Upper lobe of left lung (tissue), 6 donors: ENCODE data around the gene MC4R. TPM values are rescaled to one million over a fixed set of nuclear protein-coding genes. Genes with fewer than 3 reads are reported as not detected.
"Not testable (repeated sequence)": the region's sequence is repeated elsewhere in the genome, so short reads cannot be mapped to it uniquely, and the experiment has no call there.

Experiments
- ATAC-seq, 2 donors: fragments of 200-7000 bp; cut with Tn5 transposase; one replicate each; pipeline ENCODE4 v1.9.1; 2022; ENCODE audit warnings: mild to moderate bottlenecking in 2 of 2, moderate library complexity in 2 of 2; ENCODE audit not compliant: low FRiP score in 2 of 2
- DNase-seq, 2 donors: peaks; one replicate each; pipeline ENCODE4 v3.0.0-alpha.2; 2019 to 2020
- H3K27ac ChIP-seq, 4 donors: fragments of 200-600 bp; sonication (generic); one replicate each; pipeline ENCODE4 v1.5.1; 2016 to 2019
- H3K27me3 ChIP-seq, 4 donors: fragments of 200-600 bp; sonication (generic); one replicate each; pipeline ENCODE4 v1.5.1; 2017 to 2019
- H3K36me3 ChIP-seq, 4 donors: fragments of 200-600 bp; sonication (generic); one replicate each; pipeline ENCODE4 v1.5.1; 2016 to 2019
- H3K4me1 ChIP-seq, 4 donors: fragments of 200-600 bp; sonication (generic); one replicate each; pipeline ENCODE4 v1.5.1; 2018 to 2019
- H3K4me3 ChIP-seq, 4 donors: fragments of 200-600 bp; sonication (generic); one replicate each; pipeline ENCODE4 v1.5.1; 2017 to 2019; ENCODE audit warnings: mild to moderate bottlenecking in 2 of 4, moderate library complexity in 1 of 4
- H3K9me3 ChIP-seq, 4 donors: fragments of 200-600 bp; sonication (generic); one replicate each; pipeline ENCODE4 v1.5.1; 2018 to 2019
- EP300 ChIP-seq, 4 donors: sonication (generic); formaldehyde crosslinking; IDR thresholded peaks; one replicate each; pipeline ENCODE4 v1.5.1; 2017; ENCODE audit warnings: antibody characterized with exemption in 4 of 4, control low read depth in 2 of 4
- POLR2A ChIP-seq, 4 donors: fragments of 450-650 bp; IDR thresholded peaks; one replicate each; pipeline ENCODE4 v1.5.1; 2016 to 2017; ENCODE audit warnings: antibody characterized with exemption in 4 of 4, mild to moderate bottlenecking in 2 of 4
- POLR2AphosphoS5 ChIP-seq, 2 donors: sonication (generic); formaldehyde crosslinking; IDR thresholded peaks; one replicate each; pipeline ENCODE4 v1.5.1; 2017; ENCODE audit warnings: antibody characterized with exemption in 2 of 2
- WGBS, 2 donors: methylation state at CpG; one replicate each; pipeline ENCODE4 v1.1.5; 2017 to 2018; 5-methylcytosine and 5-hydroxymethylcytosine counted together
- total RNA-seq, 6 donors: library from RNA; depleted of rRNA in 4 of 6; stranded (reverse); fragments of >200 nt in 4 of 6; gene quantifications; one replicate each; pipeline versions ENCODE4 v1.1.0 to v1.2.1, GENCODE V29; 2016 to 2021
- TF ChIP-seq, protein P1 (sequence below), 6 experiments: fragments of 450-650 bp in 4 of 6; fragments of 200-600 bp in 2 of 6; sonication (generic) in 2 of 6; IDR thresholded peaks; one replicate each; pipeline ENCODE4 v1.5.1; 2016 to 2019; ENCODE audit warnings: antibody characterized with exemption in 6 of 6
- donor health status: DM: no; HTN: no; CAD: no; lungs with moderate emphysema.
- donor health status: DM: no; HTN: yes; CAD: no; lungs with severe emphysema.

MC4R gene
- not detected for total RNA-seq

DNA sequence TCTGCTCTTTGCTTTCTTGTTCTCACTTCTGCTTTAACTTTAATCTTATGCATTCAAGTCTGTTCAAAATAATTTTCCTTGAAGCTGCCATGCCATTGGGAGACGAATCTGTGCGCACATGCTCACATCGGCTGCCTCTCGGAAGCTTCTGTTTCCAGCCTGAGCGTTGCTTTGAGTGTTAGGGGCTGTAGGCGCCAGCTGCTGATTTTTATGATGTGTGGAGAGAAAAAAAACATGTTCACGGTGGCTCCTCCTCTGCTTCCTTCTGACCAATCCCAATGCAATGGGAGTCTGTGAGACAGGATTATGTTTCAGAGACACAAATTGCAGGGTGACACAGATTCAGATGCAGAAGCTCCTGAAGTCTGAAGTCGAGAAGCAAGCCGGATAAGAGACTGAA lies at the start of gene MC4R:
Gene MC4R, minus strand, starts transcription at position 180 of the 400 bp plus-strand sequence. CDS start 426 bp downstream, outside the sequence.
- no peaks in the 10 kb centered on the region for H3K9me3 ChIP-seq
- H3K4me3 ChIP-seq = no peak within 1 kb of the TSS
- no peaks in the 10 kb centered on the region for H3K27me3 ChIP-seq
- WGBS, 2 donors = 2 to 20% methylated on average over 9 of the region's 9 CpGs
- peaks cover 0 to 3% (median 1%) of the 10 kb centered on the region in 4 donors for H3K4me1 ChIP-seq
- TF ChIP-seq POLR2AphosphoS5 (IDR thresholded peaks at IDR 0.05) = peak in 1 of 2 donors; percentile 56
- no peak for TF ChIP-seq EP300 (IDR thresholded peaks at IDR 0.05)
- TF ChIP-seq POLR2A (IDR thresholded peaks at IDR 0.05) = peak in 1 of 4 donors; percentile 13
- peak in 1 of 2 donors; percentile 34 for DNase-seq
- no peaks in the 10 kb centered on the region for H3K36me3 ChIP-seq
- peak; percentile 61 to 69 for ATAC-seq
- no peak within 1 kb of the TSS for H3K27ac ChIP-seq

DNA sequence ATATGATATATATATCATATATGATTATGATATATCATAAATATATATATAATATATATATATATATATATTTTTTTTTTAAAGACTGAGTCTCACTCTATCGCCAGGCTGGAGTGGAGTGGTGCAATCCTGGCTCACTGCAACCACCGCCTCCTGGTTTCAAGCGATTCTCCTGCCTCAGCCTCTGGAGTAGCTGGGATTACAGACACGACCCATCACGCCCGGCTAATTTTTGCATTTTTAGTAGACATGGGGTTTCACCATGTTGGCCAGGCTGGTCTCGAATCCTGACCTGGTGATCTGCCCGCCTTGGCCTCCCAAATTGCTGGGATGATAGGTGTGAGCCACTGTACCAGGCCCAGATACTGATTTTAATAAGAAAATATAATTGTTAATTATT lies 49.7 kb upstream of the MC4R start:
- H3K9me3 ChIP-seq, H3K36me3 ChIP-seq, H3K4me1 ChIP-seq, ATAC-seq, H3K27ac ChIP-seq, H3K27me3 ChIP-seq, H3K4me3 ChIP-seq, DNase-seq: not testable (repeated sequence)
- 94% methylated on average over 8 of the region's 8 CpGs for WGBS, 2 donors

DNA sequence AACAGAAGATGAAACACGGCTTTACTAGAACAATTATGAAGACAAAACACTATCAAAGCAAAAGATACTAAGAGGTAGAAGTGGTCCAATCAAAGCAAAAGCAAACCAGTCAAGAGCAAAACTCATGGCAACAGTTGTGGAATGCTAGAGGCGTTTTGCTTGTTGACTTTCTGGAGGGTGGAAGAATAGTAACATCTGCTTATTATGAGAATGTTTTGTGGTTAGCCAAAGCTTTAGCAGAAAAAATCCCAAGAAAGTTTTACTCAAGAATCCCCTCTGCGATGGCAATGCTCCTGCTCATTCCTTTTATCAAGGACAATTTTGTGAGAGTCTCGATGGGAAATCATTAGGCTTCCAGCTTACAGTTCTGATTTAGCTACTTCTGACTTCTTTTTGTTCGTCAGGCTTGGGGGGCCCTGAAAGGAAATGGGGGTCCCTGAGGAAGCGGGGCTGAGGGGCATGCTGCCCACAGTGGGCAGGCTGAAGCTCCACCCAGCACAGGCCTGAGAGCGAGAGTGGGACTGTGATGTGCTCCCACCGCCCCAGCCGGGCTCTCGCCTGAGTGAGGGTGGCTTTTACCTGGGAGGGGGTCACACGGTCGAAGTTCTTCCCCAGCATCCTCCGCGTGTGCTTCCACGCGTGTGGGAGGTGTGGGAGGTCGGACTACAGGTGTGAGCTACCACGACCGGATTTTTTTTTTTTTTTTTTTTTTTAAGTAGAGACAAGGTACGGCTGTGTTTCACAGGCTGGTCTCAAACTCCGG lies 49.0 kb upstream of the MC4R start:
- TF ChIP-seq EP300 (IDR thresholded peaks at IDR 0.05) (no peak), POLR2AphosphoS5 (IDR thresholded peaks at IDR 0.05) (no peak), POLR2A (IDR thresholded peaks at IDR 0.05) (no peak)
- TF ChIP-seq, protein P1, sequence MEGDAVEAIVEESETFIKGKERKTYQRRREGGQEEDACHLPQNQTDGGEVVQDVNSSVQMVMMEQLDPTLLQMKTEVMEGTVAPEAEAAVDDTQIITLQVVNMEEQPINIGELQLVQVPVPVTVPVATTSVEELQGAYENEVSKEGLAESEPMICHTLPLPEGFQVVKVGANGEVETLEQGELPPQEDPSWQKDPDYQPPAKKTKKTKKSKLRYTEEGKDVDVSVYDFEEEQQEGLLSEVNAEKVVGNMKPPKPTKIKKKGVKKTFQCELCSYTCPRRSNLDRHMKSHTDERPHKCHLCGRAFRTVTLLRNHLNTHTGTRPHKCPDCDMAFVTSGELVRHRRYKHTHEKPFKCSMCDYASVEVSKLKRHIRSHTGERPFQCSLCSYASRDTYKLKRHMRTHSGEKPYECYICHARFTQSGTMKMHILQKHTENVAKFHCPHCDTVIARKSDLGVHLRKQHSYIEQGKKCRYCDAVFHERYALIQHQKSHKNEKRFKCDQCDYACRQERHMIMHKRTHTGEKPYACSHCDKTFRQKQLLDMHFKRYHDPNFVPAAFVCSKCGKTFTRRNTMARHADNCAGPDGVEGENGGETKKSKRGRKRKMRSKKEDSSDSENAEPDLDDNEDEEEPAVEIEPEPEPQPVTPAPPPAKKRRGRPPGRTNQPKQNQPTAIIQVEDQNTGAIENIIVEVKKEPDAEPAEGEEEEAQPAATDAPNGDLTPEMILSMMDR (IDR thresholded peaks at IDR 0.05) = no peak
- no peak overlapping the region for H3K4me3 ChIP-seq

DNA sequence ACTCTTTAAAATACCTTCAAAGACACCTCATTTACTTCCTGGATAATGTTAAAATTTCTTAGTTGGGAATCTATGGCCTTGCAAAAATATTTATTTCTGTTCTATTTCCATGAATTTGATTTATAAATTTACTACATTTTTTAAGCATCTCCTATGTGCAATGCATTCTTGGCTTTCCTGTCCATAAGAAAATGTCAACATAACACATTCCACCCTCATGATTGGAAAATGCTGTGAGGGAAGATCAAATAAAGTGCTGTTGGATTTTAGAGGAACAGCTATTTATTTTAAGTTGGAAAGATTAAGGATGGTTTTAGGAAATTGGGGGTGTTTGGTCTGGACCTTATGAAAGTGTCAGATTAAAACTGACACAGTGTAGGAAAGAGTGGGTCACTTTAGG lies 45.4 kb upstream of the MC4R start:
- Histone ChIP-seq H3K27ac (no peak overlapping the region), H3K4me1 (no peaks in the 10 kb centered on the region), H3K9me3 (no peaks in the 10 kb centered on the region), H3K4me3 (no peak overlapping the region), H3K27me3 (no peaks in the 10 kb centered on the region), H3K36me3 (no peaks in the 10 kb centered on the region)
- DNase-seq (no peak), ATAC-seq (no peak)
- TF ChIP-seq POLR2AphosphoS5 (IDR thresholded peaks at IDR 0.05) (no peak), EP300 (IDR thresholded peaks at IDR 0.05) (no peak), POLR2A (IDR thresholded peaks at IDR 0.05) (no peak)
- TF ChIP-seq, protein P1 (IDR thresholded peaks at IDR 0.05) = no peak

More for the DNA sequence above, 49.0 kb upstream of the MC4R start:
- no peaks in the 10 kb centered on the region for H3K27me3 ChIP-seq
- DNase-seq (peak in 1 of 2 donors; percentile 37), ATAC-seq (peak in 1 of 2 donors; percentile 26)
- H3K4me1 ChIP-seq = no peaks in the 10 kb centered on the region
- no peak overlapping the region for H3K27ac ChIP-seq
- WGBS, 2 donors = 87% methylated on average over 20 to 21 of the region's 21 CpGs
- no peaks in the 10 kb centered on the region for H3K36me3 ChIP-seq
- H3K9me3 ChIP-seq = no peaks in the 10 kb centered on the region

DNA sequence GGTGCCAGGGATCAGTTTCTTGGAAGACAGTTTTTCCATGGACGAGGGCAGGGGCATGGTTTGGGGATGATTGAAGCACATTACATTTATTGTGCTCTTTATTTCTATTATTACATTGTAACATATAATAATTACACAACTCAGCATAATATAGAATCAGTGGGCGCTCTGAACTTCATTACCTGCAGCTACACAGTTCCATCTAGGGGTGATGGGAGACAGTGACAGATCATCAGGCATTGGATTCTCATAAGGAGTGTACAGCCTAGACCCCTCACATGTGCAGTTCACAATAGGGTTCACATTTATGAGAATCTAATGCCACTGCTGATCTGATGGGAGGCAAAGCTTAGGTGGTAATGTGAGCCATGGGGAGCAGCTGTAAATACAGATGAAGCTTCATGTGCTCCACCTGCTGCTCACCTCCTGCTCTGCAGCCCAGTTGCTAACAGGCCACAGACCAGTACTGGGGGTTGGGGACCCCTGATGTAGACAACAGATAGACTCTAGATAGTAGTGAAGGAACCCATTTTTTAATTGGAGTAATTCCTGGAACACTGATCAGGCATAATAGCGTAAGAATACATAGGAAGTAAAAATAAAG lies 41.5 kb upstream of the MC4R start:
- WGBS, 2 donors = 82 to 98% methylated on average over 3 of the region's 3 CpGs
- Histone ChIP-seq H3K27ac (no peak overlapping the region), H3K9me3 (no peaks in the 10 kb centered on the region), H3K36me3 (no peaks in the 10 kb centered on the region), H3K4me3 (no peak overlapping the region), H3K4me1 (no peaks in the 10 kb centered on the region), H3K27me3 (no peaks in the 10 kb centered on the region)
- TF ChIP-seq, protein P1 (IDR thresholded peaks at IDR 0.05) = peak in 3 of 6 experiments; percentile 37 to 40 (median 39)
- no peak for TF ChIP-seq POLR2A (IDR thresholded peaks at IDR 0.05)
- peak in 1 of 2 donors; percentile 32 for DNase-seq
- peak in 1 of 2 donors; percentile 30 for ATAC-seq
